ENCODE measurements around the gene CACNA1S.

The CACNA1S gene

GRCh38 chr1:201060586-201060985, 51.6 kb downstream of the CACNA1S start:
- DNase-seq, result no peak

DNA sequence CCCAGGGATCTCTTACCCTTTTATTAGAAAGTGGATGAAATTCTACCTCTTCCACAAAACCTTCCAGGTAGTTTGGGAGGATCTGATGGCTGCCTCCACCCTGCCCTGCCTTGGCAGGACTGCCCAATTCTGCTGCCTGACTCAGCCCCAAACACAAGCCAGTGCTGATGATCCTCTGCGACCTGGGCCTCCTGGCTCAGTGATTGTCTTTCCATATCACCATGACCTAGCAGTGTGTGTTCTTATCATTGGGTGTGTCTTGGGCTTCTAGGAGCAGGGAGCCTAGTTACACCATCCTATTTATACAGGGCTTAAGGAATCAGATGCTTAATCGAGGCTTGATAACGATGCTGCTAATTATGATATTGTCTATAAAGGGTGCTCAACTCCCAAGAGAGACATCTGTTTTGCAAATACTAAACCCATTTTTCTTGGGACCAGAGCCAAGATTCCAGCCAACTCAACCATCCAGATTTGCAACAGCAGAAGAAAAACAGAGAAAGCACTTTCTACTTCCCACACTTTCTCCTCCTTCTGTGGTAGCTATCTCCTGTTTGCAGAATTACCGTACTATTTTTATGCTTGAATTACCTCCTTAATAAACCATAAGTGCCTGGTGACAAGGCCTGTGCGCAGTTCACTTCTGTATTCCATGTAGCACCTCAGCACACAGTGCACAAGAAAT, 52.2 kb downstream of the CACNA1S start:
- DNase-seq, result no peak

- DNase-seq, result no peak
Measured at GRCh38 chr1:201059401-201059800, 52.8 kb downstream of the CACNA1S start.

GRCh38 chr1:201054091-201054543, 58.1 kb downstream of the CACNA1S start:
- DNase-seq, result no peak

- DNase-seq, result no peak
Measured at GRCh38 chr1:201053155-201053860, 58.9 kb downstream of the CACNA1S start.

GRCh38 chr1:201051399-201051798, 60.8 kb downstream of the CACNA1S start:
- no peak for DNase-seq

DNA sequence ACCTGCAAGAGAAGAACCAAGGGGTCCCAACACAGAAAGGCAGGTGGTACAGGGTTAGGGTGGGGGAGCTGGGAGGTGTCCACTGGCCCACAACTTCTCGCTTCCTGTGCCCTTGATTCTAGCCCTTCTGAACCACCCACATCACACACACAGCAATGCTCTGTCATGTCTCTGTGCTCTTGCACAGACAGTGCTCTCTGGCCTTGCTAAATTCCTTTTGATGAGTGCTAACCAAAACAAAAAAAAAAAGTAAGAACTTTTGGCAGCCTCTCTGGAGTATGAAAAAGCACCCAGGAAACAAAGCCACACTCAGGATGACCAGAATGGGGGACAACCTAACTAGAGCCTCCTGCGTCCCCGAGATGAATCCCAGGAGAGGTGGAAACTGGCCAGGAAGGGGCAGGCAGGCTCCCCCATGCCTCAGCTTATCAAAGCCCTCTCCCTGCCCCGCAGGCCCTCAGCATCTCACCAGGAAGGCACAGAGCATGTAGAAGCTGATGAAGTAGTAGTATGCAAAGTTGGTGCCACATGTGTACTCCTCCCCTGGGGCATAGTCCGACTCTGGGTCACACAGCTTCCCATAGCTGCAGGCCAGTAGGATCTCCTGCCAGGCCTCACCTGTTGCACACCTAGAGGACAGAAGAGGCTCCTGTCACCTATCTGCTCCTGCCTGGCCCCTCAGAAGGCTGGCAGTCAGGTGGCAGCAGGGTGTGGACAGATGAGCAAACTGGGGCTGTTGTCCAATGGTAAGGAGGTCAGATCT, 61.5 kb downstream of the CACNA1S start:
- DNase-seq, result no peak

DNA sequence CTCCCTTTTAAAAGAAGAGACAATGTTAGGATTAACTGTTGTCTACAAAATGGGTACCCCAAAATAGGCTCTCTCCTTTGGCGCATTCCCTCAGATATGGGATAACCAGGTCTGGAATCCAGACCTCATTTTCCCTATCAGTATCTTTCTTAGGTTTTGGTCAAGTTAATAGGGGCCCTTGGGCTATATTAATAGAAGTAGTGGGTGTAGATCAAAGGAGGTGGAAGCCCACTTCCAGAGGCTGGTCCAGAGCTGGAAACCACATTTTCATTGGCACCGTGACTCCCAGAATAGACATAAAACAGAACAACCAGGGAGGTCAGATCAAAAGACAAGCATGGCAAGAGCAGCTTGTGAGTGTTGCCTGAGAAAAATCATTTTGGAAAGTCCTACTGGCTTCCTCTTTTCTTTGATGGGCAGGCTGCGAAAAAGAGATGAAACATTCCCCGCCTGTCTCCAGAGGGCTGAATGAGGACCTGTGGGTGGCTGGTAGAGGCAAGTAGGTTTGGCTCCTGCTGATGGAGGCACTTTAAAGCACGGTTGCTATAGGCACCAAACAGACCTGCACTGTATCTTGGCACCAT, 62.9 kb downstream of the CACNA1S start:
- DNase-seq, result no peak

- no peak for DNase-seq
Measured at GRCh38 chr1:201048521-201048920, 63.7 kb downstream of the CACNA1S start.

- no peak for DNase-seq
Measured at GRCh38 chr1:201044119-201044518, 68.1 kb downstream of the CACNA1S start.

DNA sequence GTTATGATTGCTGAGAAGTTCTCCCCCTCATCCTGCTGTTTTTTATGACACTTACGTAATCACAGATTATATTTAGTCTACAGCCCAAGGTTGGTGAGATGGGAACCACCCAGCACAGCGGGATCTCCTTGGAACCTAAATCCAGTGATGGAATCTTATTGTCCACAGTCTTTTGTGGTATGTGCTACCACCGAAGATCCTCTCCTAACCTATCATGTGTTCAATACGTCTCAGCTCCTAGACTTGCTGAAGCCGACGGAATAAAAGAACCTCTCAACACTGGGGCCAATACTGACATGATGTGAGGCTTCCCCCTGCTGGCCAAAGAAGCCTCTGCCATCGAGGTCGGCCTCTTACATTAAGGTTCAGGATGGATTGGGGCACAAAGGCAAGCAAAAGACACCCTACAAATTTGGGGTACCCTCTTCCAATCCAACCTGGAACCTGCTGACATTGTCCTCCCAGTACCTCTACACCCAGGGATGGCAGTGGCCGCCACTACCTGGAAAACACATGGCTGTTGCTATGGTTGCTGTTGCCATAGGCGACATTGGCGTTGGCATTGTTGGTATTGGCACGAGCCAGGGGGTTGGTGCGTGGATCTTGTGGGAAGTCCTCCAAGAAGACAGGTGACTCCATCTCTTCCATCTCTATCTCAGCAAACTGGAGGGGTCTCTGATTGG, 69.3 kb downstream of the CACNA1S start:
- DNase-seq, result peak; percentile 76

GRCh38 chr1:201041011-201041410, 71.2 kb downstream of the CACNA1S start:
- no peak for DNase-seq

GRCh38 chr1:201039876-201040275, 72.3 kb downstream of the CACNA1S start:
- no peak for DNase-seq

DNA sequence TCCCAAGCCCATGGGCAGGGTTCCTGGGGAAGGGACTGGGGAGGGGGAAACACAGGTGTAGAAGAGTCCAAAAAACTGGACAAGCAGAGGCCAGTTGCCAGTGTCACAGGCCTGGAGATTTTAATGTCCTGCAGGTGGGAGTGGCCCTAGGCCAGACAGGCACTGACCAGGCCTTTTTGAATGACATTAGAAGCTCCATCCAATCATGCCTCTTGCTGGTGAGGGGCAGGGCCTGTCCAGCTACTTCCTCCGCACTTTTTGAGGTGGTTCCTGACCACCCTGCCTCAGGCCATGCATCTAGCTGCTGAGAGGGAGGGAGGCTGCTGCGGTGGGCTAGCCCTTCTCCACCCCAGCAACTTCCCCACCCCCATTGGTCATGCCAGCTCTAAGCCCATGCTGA, 72.8 kb downstream of the CACNA1S start:
- DNase-seq, result no peak

- DNase-seq, result no peak
Measured at GRCh38 chr1:201038186-201038876, 73.9 kb downstream of the CACNA1S start.

- no peak for DNase-seq
Measured at GRCh38 chr1:201036188-201036842, 75.9 kb downstream of the CACNA1S start.

DNA sequence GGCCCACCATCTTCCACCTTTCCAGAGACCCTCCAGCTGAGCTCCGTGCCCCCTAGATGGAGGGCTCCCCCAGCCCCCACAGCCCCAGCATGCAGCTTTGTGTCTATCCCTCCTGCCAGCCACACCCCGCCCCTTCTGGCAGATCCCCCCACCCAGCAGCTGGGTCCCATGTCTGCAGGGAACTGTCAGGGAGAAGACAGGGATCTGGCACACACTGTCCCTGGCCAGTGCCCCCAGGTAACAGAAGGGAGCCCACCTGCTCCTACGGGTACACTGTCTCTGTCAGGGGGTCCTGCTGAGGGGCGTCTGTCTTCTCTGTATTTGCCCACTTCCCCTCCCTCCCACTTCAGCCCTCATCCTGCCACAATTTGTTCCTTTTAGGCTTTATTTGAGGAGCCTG, 77.6 kb downstream of the CACNA1S start:
- DNase-seq, result no peak

DNA sequence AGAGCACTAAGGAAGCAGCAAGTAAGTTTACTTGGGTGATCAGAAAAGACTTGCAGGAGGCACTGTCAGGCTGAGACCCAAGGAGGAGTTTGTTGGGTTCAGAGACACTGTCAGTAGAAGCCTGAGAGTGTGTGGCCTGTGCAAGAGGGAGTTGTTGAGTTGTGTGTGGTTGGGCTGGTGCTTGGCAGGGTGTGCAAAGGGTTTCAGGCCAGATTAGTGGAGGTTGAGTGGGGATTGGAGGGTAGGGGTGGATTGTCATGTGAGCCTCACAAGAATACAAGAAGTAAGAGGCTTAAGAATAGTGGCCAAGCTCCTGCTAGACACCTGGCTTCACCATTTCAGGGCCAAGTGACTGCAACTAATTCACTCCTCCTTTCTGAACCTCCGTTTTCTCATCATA, 79.8 kb downstream of the CACNA1S start:
- DNase-seq, result no peak

DNA sequence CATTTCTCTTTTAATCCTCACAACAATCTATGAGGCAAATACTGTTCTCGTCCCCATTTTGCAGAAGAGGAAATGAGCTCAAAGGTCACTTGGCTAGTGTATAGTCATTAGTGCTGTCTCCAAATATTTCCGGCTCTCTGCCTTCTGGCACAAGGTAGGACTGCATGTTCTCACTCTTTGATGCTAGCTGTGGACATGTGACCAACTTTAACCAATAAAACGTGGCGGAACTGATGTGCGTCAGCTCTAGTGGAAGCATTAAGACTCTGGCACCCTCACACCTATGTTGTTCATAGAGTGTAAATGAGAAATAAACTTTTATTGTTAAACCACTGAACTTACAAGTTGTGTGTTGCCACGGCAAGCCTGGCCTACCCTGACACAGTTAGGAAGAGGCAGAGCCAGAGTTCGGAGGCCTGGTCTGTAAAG, 83.8 kb downstream of the CACNA1S start:
- peak; percentile 77 for DNase-seq

- DNase-seq, result peak; percentile 52
Measured at GRCh38 chr1:201026836-201027235, 85.4 kb downstream of the CACNA1S start.

DNA sequence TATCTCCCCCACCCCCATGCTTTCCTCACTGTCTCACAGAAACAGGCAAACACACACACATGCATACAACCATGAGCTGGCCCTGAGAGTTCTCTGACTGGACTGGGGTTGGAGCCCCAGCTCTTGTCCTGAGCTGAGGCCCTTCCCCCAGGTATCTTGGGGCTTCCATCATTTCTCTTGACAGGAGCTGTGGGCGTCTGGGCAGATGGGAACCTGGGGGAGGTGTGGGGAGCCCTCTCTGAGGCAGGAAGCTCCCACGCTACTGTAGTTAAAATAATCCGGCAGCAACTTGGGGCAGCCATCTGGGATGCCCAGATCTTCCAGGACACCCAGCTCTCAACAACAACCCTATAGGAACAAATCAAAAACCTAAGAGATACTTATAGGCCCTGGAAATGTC, 86.0 kb downstream of the CACNA1S start:
- no peak for DNase-seq

- DNase-seq, result peak; percentile 65
Measured at GRCh38 chr1:201025571-201026002, 86.6 kb downstream of the CACNA1S start.
